Activated CD4-positive, alpha-beta T cell treated with anti-CD3 and anti-CD28 coated beads, Interleukin-2, amount 50 U/mL, for 48 hours (primary cell): ENCODE measurements around the gene GSG1L.
"Not testable (repeated sequence)": the region's sequence is repeated elsewhere in the genome, so short reads cannot be mapped to it uniquely, and the experiment has no call there.

ENCODE experiments used
- DNase-seq, 2 experiments: peaks; one replicate each; pipeline ENCODE4 v3.0.0-alpha.2; 2020

Gene GSG1L

GRCh38 chr16:27880287-27880686, 183.2 kb downstream of the GSG1L start:
- DNase-seq, result no peak

- DNase-seq, result no peak
Observed at GRCh38 chr16:27879601-27880247, 183.8 kb downstream of the GSG1L start.

GRCh38 chr16:27872627-27873026, 190.9 kb downstream of the GSG1L start:
- not testable (repeated sequence) for DNase-seq

GRCh38 chr16:27870116-27870798, 193.3 kb downstream of the GSG1L start:
- DNase-seq, result no peak

- no peak for DNase-seq
Observed at GRCh38 chr16:27869411-27869810, 194.1 kb downstream of the GSG1L start.

GRCh38 chr16:27868180-27868579, 195.3 kb downstream of the GSG1L start:
- no peak for DNase-seq

DNA sequence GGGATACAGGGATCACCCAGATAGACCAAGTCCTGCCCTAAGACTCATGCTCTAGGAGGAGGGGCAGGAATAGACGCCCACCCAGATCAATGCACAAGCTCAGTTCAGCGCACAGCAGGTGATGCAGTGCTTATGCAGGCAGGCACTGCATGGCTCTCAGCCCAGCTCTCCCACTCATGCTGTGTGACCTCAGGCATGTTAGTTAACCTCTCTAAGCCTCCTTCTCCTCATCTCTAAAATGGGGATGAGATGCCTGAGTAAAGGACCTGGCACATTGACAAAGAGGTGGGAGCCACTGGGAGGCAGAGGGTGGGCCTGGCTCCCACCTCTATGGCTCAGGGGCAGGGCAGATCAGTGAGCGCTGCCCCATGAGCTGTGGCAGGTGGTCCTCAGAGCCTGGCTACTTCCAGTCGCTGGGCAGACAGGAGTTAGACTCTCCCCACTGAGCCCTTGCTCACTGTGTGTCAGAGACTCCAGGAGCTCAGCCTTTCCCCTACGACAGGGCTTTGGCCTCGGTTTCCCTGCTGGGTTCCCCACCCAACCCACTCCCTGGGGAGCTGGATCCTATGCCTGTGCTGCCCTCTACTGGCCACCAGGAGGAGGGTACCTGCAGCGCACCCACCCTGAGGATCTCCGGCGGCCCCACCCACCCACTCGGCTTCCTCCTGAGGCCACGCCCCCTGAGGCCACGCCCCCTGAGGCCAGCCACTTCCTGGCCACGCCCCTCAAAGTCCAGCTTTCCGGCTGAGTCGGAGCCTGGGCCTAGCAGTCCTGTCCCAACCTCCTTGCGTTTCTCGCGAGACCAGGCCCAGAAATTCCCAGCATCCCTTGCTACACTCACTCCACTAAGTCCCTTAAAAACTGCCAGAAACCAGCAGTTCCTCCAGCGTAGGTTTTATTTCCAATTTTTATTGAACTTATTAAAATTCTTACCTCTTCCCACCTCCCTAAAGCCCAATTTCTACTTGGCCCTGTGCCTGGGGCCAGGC, 196.1 kb downstream of the GSG1L start:
- peak; percentile 73 to 78 for DNase-seq

- DNase-seq, result no peak
Observed at GRCh38 chr16:27863377-27863776, 200.1 kb downstream of the GSG1L start.

DNA sequence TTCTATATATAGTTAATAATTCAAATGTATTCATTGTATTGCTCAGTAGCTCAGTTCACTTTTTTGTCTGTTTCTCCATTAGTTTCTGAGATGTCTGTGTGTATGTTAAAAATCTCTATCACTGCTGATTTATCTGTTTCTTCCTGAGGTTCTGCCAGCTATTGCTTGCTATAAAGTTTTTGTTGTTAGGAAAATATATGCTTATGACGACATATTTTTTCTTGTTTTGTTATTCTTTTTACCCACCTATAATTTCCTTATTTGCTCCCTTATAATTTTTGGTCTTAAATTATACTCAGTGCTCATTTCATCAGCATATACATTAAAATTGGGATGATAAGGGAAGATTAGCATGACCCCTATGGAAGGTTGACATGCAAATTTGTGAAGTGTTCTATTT, 200.6 kb downstream of the GSG1L start:
- DNase-seq, result no peak

DNA sequence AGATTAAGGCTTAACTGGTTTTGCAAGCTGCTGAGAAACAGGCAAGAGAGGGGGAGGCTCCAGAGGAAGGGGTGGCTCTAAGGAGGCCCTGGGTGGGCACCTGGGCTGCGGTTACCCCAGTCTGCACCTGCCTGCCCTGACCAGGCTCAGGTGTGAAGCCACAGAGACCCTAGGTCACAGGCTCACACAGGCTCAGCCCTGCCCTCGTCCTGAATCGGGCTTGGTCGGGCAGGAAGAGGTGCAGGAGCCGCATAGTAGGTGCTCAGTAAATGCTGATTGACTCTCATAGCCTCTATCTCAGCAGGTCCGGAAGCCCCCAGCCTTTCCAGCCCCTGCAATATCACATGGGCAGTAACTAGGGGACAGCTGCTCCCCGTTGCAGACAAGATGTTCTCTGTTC, 203.4 kb downstream of the GSG1L start:
- no peak for DNase-seq

DNA sequence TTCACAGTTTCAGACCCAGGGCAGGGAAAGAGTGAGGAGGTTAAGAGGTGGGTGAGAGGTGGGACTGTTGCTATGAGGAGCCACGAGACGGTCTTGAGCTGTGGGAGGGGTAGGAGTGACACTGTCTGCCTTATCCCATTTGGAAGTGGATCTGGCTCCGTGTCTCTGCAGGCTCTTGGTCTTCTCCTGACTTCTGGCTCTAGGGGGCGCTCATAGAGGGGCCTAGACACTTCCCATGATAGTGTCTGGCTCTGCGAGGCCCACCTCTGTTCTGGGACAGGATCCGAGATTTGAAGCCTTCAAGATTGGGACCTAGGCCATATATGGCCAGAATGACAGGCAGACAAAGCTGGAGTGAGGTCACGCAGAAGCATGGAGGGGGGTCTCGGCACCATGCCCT, 204.5 kb downstream of the GSG1L start:
- no peak for DNase-seq

DNA sequence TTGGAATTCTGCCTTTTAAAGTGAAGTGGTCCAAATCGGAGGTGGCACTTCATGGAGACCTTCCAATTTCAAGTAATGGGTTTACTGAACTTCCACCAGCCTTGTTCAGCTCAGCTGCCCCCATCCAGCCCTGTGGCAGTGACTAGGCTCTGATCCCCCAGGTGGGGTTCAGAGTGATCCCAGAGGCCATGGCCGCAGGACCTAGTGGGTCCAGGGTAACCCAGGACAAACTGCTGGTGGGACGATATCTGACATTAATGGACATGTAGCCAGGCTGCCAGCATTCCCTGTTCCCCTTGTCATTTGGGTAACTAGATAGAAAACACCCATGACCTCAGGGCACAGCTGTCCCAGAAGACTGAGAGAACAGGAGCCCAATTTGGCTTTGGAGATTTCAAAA, 209.9 kb downstream of the GSG1L start:
- no peak for DNase-seq

DNA sequence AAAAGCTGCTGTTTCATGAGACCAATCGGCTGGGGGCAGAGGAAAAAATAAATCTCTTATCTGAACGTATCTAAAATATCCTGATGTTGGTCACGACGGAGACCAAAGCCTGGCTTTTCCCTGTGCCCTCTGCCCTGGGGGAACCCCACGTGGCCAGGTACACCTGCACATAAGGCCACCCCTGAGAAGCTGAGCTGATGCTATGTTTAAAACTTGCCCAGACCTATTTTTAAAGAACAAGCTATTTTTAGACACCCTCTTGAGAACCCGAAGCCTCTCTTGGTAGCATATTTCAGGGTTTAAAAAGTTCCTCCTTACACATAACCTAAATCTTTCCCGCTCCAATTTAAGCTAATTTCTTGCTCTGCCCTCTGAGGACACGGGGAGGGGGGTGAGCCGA, 210.4 kb downstream of the GSG1L start:
- DNase-seq, result no peak

- DNase-seq, result no peak
Observed at GRCh38 chr16:27852681-27853080, 210.8 kb downstream of the GSG1L start.

DNA sequence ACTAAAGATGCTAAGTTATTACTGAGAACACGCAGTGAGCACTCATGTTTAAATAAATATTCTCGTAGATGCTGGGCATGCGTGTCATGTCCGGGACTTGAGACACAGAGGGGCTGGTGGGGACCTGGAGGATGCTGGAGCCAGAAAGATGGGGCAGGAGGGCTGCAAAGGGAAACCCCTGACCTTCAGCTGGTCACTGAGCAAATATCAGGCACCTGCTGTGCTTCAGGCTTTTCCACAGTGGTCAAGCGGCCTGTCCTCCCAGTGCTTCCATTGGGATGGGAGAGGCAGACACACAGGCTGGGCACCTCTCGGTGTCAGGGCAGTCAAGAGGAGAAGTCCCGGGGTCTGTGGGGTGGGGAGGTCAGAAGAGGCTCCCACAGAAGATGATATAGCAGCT, 211.4 kb downstream of the GSG1L start:
- DNase-seq, result no peak

DNA sequence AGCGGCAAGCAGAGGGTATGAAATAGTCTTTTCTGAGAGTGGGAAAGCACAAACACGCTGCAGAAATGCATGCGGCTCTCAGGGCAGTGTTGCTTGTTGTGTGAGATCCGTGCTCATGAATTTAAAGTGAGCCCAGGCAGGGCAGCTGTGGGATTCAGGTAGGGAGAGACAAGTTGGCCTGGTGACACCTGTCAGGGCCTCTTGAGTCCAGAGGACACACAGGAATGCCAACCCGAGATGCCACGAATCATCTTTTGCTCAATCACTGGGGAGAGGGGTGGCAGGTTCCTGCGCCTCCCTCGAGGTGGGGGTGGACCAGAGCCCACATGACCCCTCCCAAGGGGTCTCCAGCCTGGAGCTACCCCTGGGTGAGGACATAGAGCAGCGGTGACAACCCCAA, 211.9 kb downstream of the GSG1L start:
- DNase-seq, result no peak

DNA sequence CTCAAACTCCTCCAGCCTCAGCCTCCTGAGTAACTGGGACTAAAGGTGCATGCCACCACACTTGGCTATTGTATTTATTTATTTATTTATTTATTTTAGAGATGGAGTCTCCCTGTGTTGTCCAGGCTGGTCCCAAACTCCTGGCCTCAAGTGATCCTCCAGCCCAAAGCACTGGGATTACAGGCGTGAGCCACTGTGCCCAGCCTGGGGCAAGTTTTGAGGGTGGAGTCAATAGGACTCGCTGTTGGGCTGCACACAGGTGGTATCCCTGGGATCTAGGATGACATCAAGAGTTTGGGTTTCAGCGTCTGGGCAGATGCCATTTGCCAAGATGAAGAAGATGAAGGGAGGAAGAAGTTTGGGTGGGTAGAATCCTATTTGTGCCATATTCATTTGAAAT, 213.9 kb downstream of the GSG1L start:
- DNase-seq, result no peak

DNA sequence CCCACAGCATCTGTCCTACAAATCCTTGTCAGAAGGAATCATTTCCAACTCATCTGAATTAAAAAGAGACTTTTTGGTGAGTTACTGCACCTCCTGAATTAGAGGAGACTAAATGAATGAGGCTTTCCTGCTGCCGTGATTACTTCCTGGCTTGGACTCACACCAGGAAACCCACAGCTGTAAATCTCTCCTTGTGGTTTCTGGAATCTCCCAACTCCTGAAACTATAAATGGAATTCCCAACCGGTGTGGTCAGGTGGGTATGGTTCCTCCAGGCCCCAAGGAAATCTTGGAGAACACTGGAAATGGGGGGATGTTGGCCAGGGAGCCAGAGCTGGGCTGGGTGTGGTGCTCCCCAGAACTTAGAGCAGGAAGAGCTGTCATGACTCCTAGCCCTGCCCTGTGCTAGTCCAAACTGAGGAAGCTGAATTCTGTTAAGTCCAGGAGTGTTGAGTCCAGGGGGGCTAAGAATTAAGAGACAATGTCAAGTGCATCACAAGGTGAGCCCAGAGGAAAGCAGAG, 216.4 kb downstream of the GSG1L start:
- no peak for DNase-seq

DNA sequence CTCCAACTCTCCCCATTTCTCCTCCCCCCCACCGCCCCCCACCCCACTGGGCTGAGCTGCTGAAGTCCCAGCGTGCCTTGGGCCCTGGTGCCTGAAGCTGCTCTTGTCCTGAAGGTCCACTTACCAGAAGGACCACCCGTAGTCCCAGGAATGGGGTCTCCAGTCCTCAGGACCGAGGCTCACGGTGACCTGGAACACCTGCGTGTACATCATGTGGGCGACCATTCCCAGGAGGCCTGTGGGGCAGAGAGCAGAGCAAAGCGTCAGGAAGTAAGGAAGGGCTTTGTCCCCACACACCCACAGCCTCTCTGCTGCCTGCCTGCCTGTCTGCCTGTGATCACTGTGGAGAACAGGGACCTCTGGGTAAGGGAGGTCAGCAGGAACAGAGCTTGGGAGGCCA, 218.7 kb downstream of the GSG1L start:
- no peak for DNase-seq

- DNase-seq, result no peak
Observed at GRCh38 chr16:27843800-27844199, 219.7 kb downstream of the GSG1L start.

DNA sequence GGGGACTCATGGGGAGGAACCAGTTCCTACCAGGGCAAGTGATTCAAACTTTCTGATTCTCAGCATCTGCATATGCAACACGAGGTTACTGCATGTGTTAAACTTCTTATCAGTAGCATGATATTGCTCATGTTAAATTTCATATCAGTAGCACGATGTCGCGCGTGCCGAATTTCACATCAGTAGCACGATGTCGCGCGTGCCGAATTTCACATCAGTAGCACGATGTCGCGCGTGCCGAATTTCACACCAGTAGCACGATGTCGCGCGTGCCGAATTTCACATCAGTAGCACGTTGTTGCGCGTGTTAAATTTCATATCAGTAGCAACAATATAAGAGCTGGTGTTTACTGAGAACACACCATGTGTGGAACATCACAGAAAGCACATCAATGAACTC, 221.6 kb downstream of the GSG1L start:
- no peak for DNase-seq

DNA sequence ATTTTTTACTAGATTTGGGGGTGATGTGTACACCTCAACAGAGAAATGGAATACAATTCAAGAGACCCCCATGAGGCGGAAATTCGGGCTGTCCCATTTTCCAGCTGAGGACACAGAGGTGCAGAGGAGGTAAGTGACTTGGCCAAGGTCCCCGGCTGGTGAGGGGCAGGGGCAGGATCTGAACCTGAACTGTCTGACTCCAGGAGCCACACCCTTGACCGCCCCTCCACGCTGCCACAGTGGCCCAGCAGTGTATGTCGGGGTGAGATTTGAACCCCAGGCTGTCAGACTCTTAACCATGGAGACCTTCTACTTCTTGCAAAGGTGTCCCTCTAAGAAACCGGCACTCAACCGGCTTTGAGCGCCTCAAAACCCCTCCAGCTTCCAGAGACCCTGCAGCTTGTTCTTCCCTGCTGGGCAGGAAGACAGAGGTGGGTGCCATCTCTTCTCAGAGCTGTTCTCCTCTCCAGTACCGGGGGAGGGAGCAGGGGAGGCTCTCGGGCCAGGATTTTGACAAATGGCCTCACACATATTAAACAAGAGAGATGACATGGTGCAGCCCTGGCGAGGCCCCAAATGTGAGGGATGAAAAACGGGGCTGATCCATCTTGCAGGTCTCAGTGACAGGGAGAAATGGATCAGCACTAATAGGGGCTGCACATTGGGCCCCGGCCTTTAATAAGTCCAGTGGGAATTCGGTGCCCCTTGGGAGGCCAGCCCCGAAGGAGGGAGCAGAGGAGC, 222.3 kb downstream of the GSG1L start:
- DNase-seq, result no peak
